SK-N-SH treated with all-trans-retinoic acid at 6 μM for 48 hours (cell line): ENCODE data around the gene IL17C.

Source experiments
- CSRNP3 ChIP-seq: fragments of 250-450 bp; sonication (Bioruptor Pico); IDR thresholded peaks from 2 replicates; pipeline ENCODE4 v1.5.1; 2021; ENCODE audit warnings: mild to moderate bottlenecking, moderate library complexity
- GLIS3 ChIP-seq: fragments of 250-450 bp; sonication (Bioruptor Pico); IDR thresholded peaks from 2 replicates; pipeline ENCODE4 v1.5.0; 2020; ENCODE audit warnings: mild to moderate bottlenecking, moderate library complexity
- PATZ1 ChIP-seq: fragments of 250-450 bp; sonication (Bioruptor Pico); IDR thresholded peaks from 2 replicates; pipeline ENCODE4 v1.8.0; 2020; ENCODE audit warnings: mild to moderate bottlenecking, moderate library complexity, borderline replicate concordance
- RARB ChIP-seq: fragments of 250-450 bp; sonication (Bioruptor Pico); IDR thresholded peaks from 2 replicates; pipeline ENCODE4 v1.8.0; 2021; ENCODE audit warnings: mild to moderate bottlenecking, moderate library complexity
- TCF4 ChIP-seq: fragments of 250-450 bp; sonication (Bioruptor Pico); IDR thresholded peaks from 2 replicates; pipeline ENCODE4 v1.8.0; 2021; ENCODE audit warnings: mild to moderate bottlenecking, moderate library complexity, borderline replicate concordance
- TOX ChIP-seq: fragments of 250-450 bp; sonication (Bioruptor Pico); IDR thresholded peaks from 2 replicates; pipeline ENCODE4 v1.8.0; 2021; ENCODE audit warnings: mild to moderate bottlenecking, moderate library complexity, borderline replicate concordance
- ZFP3 ChIP-seq: fragments of 250-450 bp; sonication (Bioruptor Pico); IDR thresholded peaks from 2 replicates; pipeline ENCODE4 v1.5.0; 2020; ENCODE audit warnings: mild to moderate bottlenecking, moderate library complexity

GRCh38 chr16:88645941-88646340 is 7.6 kb downstream of the IL17C start:
- TF ChIP-seq GLIS3 (CRISPR knock-in tag) (no peak), RARB (no peak), PATZ1 (no peak), TCF4 (CRISPR knock-in tag) (no peak), TOX (CRISPR knock-in tag) (no peak), ZFP3 (CRISPR knock-in tag) (no peak), CSRNP3 (CRISPR knock-in tag) (no peak)
